Measurements from ENCODE around the gene MDFIC. TPM values are rescaled to one million over a fixed set of nuclear protein-coding genes. Genes with fewer than 3 reads are reported as not detected.

The MDFIC gene
- total and polyA plus RNA-seq, 3 experiments from 2014 or later = 125 to 135 (median 131) TPM

- CTCF ChIA-PET = no interaction called here
- Histone ChIP-seq H3K9me3 (ENCODE audit: low read length) (no peaks in the 10 kb centered on the region), H3K4me3 (ENCODE audit: low read length) (no peak overlapping the region), H3K27ac (ENCODE audit: low read depth, low read length) (no peak overlapping the region), H3K4me1 (ENCODE audit: insufficient read depth, low read length) (no peaks in the 10 kb centered on the region), H3K27me3 (ENCODE audit: insufficient read depth, low read length, poor library complexity, severe bottlenecking) (no peaks in the 10 kb centered on the region), H3K36me3 (ENCODE audit: insufficient read depth, low read length) (no peaks in the 10 kb centered on the region)
- Mint-ChIP-seq H3K9me3 (peaks cover 0 to 2% (median 0%) of the 10 kb centered on the region in 5 donors), H3K36me3 (peaks cover 0 to 15% (median 0%) of the 10 kb centered on the region in 3 donors), H3K4me3 (no peak overlapping the region), H3K4me1 (peaks cover 6 to 13% (median 13%) of the 10 kb centered on the region in 3 donors), H3K27ac (no peak overlapping the region), H3K27me3 (peaks cover 0 to 6% of the 10 kb centered on the region in 2 donors)
- no peak for DNase-seq
- POLR2A ChIA-PET = no interaction called here
These were observed 112.1 kb downstream of the MDFIC start for GRCh38 chr7:115033917-115034459.

- Mint-ChIP-seq H3K9me3 (peaks cover 0 to 2% (median 0%) of the 10 kb centered on the region in 5 donors), H3K27ac (no peak overlapping the region), H3K27me3 (peaks cover 0 to 6% of the 10 kb centered on the region in 2 donors), H3K4me3 (no peak overlapping the region), H3K4me1 (peaks cover 6 to 13% (median 13%) of the 10 kb centered on the region in 3 donors), H3K36me3 (peaks cover 0 to 15% (median 0%) of the 10 kb centered on the region in 3 donors)
- no peaks in the 10 kb centered on the region for H3K9me3 ChIP-seq (ENCODE audit: low read length)
- no peaks in the 10 kb centered on the region for H3K27me3 ChIP-seq (ENCODE audit: insufficient read depth, low read length, poor library complexity, severe bottlenecking)
- H3K4me1 ChIP-seq (ENCODE audit: insufficient read depth, low read length) = no peaks in the 10 kb centered on the region
- CTCF ChIA-PET = no interaction called here
- POLR2A ChIA-PET = no interaction called here
- H3K27ac ChIP-seq (ENCODE audit: low read depth, low read length) = no peak overlapping the region
- no peaks in the 10 kb centered on the region for H3K36me3 ChIP-seq (ENCODE audit: insufficient read depth, low read length)
- no peak for DNase-seq
- no peak overlapping the region for H3K4me3 ChIP-seq (ENCODE audit: low read length)
These were observed 112.6 kb downstream of the MDFIC start for GRCh38 chr7:115034515-115034914.

DNA sequence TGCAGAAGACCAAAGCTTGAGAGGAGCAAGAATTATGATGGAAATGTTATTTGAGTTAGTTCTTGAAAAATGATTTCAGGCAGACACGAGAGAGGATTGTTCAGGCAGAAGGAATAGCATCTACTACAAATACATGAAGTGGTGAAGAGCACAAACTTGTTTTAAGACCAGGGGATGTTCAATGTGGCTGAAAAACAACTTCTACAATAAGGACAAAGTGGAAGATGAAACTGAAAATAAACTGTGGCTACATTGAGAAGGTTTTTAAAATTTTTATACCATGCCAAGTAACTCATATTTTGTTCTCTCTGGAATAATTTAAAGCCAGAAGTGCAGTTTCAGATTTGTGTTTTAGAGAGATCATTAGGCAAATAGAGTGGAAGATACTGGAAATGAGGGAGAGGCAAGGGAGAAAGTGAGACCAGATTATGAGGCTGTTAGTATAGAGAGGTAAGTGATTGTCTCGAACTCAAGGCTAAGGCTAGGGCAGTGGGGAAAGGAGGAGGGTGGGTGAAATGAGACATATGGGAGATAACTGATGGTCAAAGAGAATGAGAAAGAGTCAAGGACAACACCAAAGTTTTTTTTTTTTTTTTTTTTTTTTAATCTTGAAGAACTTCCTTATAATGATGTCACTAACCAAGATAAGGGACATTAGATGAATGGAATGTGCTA lies 115.4 kb downstream of the MDFIC start:
- ChIA-PET CTCF (no interaction called here), POLR2A (no interaction called here)
- H3K27me3 Mint-ChIP-seq = peaks cover 2 to 6% of the 10 kb centered on the region in 2 donors
- H3K4me1 ChIP-seq (ENCODE audit: insufficient read depth, low read length) = no peaks in the 10 kb centered on the region
- H3K4me1 Mint-ChIP-seq = peaks cover 6 to 13% (median 13%) of the 10 kb centered on the region in 3 donors
- H3K27ac Mint-ChIP-seq = peak overlapping the region in 3 of 8 donors; percentile 29 to 36 (median 34)
- H3K36me3 Mint-ChIP-seq = peaks cover 0 to 13% (median 0%) of the 10 kb centered on the region in 3 donors
- H3K27ac ChIP-seq (ENCODE audit: low read depth, low read length) = no peak overlapping the region
- no peaks in the 10 kb centered on the region for H3K9me3 ChIP-seq (ENCODE audit: low read length)
- H3K36me3 ChIP-seq (ENCODE audit: insufficient read depth, low read length) = no peaks in the 10 kb centered on the region
- no peak for DNase-seq
- no peaks in the 10 kb centered on the region for H3K27me3 ChIP-seq (ENCODE audit: insufficient read depth, low read length, poor library complexity, severe bottlenecking)
- peak overlapping the region in 2 of 7 donors; percentile 26 to 35 for H3K4me3 Mint-ChIP-seq
- H3K4me3 ChIP-seq (ENCODE audit: low read length) = no peak overlapping the region
- peaks cover 0 to 2% (median 0%) of the 10 kb centered on the region in 5 donors for H3K9me3 Mint-ChIP-seq

- ChIA-PET POLR2A (no interaction called here), CTCF (no interaction called here)
- Mint-ChIP-seq H3K4me3 (no peak overlapping the region), H3K4me1 (peaks cover 6 to 13% (median 13%) of the 10 kb centered on the region in 3 donors), H3K27ac (no peak overlapping the region), H3K27me3 (peaks cover 2 to 6% of the 10 kb centered on the region in 2 donors), H3K36me3 (peaks cover 0 to 12% (median 0%) of the 10 kb centered on the region in 3 donors), H3K9me3 (peaks cover 0 to 2% (median 0%) of the 10 kb centered on the region in 5 donors)
- Histone ChIP-seq H3K27me3 (ENCODE audit: insufficient read depth, low read length, poor library complexity, severe bottlenecking) (no peaks in the 10 kb centered on the region), H3K4me1 (ENCODE audit: insufficient read depth, low read length) (no peaks in the 10 kb centered on the region), H3K4me3 (ENCODE audit: low read length) (no peak overlapping the region), H3K9me3 (ENCODE audit: low read length) (no peaks in the 10 kb centered on the region), H3K36me3 (ENCODE audit: insufficient read depth, low read length) (no peaks in the 10 kb centered on the region), H3K27ac (ENCODE audit: low read depth, low read length) (no peak overlapping the region)
- DNase-seq = no peak
These were observed 116.3 kb downstream of the MDFIC start for GRCh38 chr7:115038158-115038557.

DNA sequence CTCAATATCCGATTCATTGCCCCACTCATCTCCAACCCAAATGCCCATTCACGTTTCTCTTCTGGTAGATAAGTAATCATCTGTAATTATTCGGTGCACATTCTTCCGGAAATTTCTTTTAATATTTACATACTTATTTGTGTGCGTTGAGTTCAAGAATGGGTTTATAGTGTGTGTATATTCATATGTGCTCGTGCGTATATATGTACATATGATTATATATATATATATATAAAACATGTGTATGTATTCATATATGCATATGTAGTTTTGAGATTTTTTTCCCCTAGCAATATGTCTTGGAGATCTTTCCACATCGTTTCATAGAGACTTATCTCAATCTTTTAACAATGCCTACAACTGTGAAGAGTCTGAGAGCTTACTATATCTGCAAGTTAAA lies 118.2 kb downstream of the MDFIC start:
- Histone ChIP-seq H3K9me3 (ENCODE audit: low read length) (no peaks in the 10 kb centered on the region), H3K4me1 (ENCODE audit: insufficient read depth, low read length) (no peaks in the 10 kb centered on the region), H3K27me3 (ENCODE audit: insufficient read depth, low read length, poor library complexity, severe bottlenecking) (no peaks in the 10 kb centered on the region), H3K4me3 (ENCODE audit: low read length) (no peak overlapping the region), H3K27ac (ENCODE audit: low read depth, low read length) (no peak overlapping the region), H3K36me3 (ENCODE audit: insufficient read depth, low read length) (no peaks in the 10 kb centered on the region)
- peaks cover 0 to 2% (median 0%) of the 10 kb centered on the region in 5 donors for H3K9me3 Mint-ChIP-seq
- H3K4me3 Mint-ChIP-seq = no peak overlapping the region
- POLR2A ChIA-PET = no interaction called here
- H3K27me3 Mint-ChIP-seq = peaks cover 2 to 6% of the 10 kb centered on the region in 2 donors
- DNase-seq = no peak
- H3K4me1 Mint-ChIP-seq = peaks cover 6 to 13% (median 13%) of the 10 kb centered on the region in 3 donors
- CTCF ChIA-PET = no interaction called here
- H3K27ac Mint-ChIP-seq = no peak overlapping the region
- H3K36me3 Mint-ChIP-seq = peaks cover 0 to 12% (median 0%) of the 10 kb centered on the region in 3 donors

GRCh38 chr7:115040495-115040894 lies 118.6 kb downstream of the MDFIC start:
- DNase-seq = no peak
- peaks cover 0 to 12% (median 0%) of the 10 kb centered on the region in 3 donors for H3K36me3 Mint-ChIP-seq
- H3K27me3 Mint-ChIP-seq = peaks cover 2 to 6% of the 10 kb centered on the region in 2 donors
- H3K4me3 Mint-ChIP-seq = no peak overlapping the region
- H3K9me3 Mint-ChIP-seq = peaks cover 0 to 2% (median 0%) of the 10 kb centered on the region in 5 donors
- ChIA-PET CTCF (no interaction called here), POLR2A (no interaction called here)
- no peaks in the 10 kb centered on the region for H3K36me3 ChIP-seq (ENCODE audit: insufficient read depth, low read length)
- H3K27ac Mint-ChIP-seq = no peak overlapping the region
- H3K4me3 ChIP-seq (ENCODE audit: low read length) = no peak overlapping the region
- H3K27me3 ChIP-seq (ENCODE audit: insufficient read depth, low read length, poor library complexity, severe bottlenecking) = no peaks in the 10 kb centered on the region
- H3K4me1 Mint-ChIP-seq = peaks cover 6 to 13% (median 13%) of the 10 kb centered on the region in 3 donors
- no peaks in the 10 kb centered on the region for H3K9me3 ChIP-seq (ENCODE audit: low read length)
- no peak overlapping the region for H3K27ac ChIP-seq (ENCODE audit: low read depth, low read length)
- no peaks in the 10 kb centered on the region for H3K4me1 ChIP-seq (ENCODE audit: insufficient read depth, low read length)

DNA sequence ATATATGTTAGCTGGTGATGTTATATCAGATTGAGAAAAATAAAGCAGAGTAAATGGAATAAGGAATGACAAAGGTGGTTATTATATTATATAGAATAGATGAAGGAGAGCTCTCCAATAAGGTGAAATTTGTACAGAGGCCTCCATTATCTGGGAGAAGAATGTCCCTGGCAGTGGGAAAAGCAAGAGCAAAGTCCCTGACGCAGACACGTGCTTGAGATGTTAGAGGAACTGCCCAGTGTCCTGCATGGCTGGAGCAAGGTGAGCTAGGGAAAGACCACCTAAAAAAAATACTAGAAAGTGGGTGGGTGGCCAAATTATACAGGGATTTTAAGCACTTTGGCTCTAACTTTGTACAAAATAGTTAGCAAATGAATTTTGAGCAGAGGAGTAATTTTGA lies 120.7 kb downstream of the MDFIC start:
- no peak overlapping the region for H3K4me3 Mint-ChIP-seq
- H3K27ac Mint-ChIP-seq = no peak overlapping the region

DNA sequence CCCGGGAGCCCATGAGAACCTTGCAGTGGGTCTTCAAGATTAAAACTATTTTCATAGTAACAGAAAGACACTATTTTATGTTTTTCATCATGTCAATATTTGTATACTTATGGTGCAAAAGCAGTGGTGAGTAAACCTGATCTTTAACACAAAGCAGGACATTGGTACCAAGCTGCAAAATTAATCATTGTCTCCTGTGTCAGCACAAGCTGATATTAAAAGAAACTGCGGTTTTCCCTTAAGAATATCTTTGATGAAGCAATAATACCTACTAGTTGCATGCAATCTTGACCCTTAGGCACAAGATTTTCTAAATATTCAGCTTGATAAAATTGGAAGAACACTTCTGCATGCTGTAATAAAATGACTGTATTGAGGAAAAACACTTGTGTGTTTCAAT lies 121.7 kb downstream of the MDFIC start:
- ChIA-PET CTCF (no interaction called here), POLR2A (no interaction called here)
- Histone ChIP-seq H3K9me3 (ENCODE audit: low read length) (no peaks in the 10 kb centered on the region), H3K27ac (ENCODE audit: low read depth, low read length) (no peak overlapping the region), H3K4me1 (ENCODE audit: insufficient read depth, low read length) (no peaks in the 10 kb centered on the region), H3K27me3 (ENCODE audit: insufficient read depth, low read length, poor library complexity, severe bottlenecking) (no peaks in the 10 kb centered on the region), H3K4me3 (ENCODE audit: low read length) (no peak overlapping the region), H3K36me3 (ENCODE audit: insufficient read depth, low read length) (no peaks in the 10 kb centered on the region)
- Mint-ChIP-seq H3K36me3 (peaks cover 0 to 5% (median 0%) of the 10 kb centered on the region in 3 donors), H3K27ac (no peak overlapping the region), H3K4me1 (no peaks in the 10 kb centered on the region), H3K27me3 (peaks cover 0 to 2% of the 10 kb centered on the region in 2 donors), H3K9me3 (peaks cover 0 to 2% (median 0%) of the 10 kb centered on the region in 5 donors), H3K4me3 (no peak overlapping the region)
- DNase-seq = no peak

More for the DNA sequence above, 120.7 kb downstream of the MDFIC start:
- Histone ChIP-seq H3K27me3 (ENCODE audit: insufficient read depth, low read length, poor library complexity, severe bottlenecking) (no peaks in the 10 kb centered on the region), H3K9me3 (ENCODE audit: low read length) (no peaks in the 10 kb centered on the region), H3K4me3 (ENCODE audit: low read length) (no peak overlapping the region), H3K36me3 (ENCODE audit: insufficient read depth, low read length) (no peaks in the 10 kb centered on the region), H3K27ac (ENCODE audit: low read depth, low read length) (no peak overlapping the region), H3K4me1 (ENCODE audit: insufficient read depth, low read length) (no peaks in the 10 kb centered on the region)
- Mint-ChIP-seq H3K4me1 (peaks cover 0 to 4% (median 4%) of the 10 kb centered on the region in 3 donors), H3K9me3 (peaks cover 0 to 2% (median 0%) of the 10 kb centered on the region in 5 donors), H3K36me3 (peaks cover 0 to 8% (median 0%) of the 10 kb centered on the region in 3 donors), H3K27me3 (peaks cover 2 to 3% of the 10 kb centered on the region in 2 donors)
- CTCF ChIA-PET = no interaction called here
- DNase-seq = no peak
- POLR2A ChIA-PET = no interaction called here

Data from CD8-positive, alpha-beta memory T cell (primary cell).